ENCODE results near the gene MYBPC3.

- no peak for TF ChIP-seq CTCF (conservative IDR thresholded peaks at IDR 0.05 in 1 of 2, IDR thresholded peaks at IDR 0.05 in 1 of 2; ENCODE audit: low read depth in 1 of 2, low read length in 2 of 2)
- no peak for TF ChIP-seq EZH2 (IDR thresholded peaks at IDR 0.05; ENCODE audit: low read length, missing control alignments)
These were observed 23.1 kb upstream of the MYBPC3 start for GRCh38 chr11:47375546-47376085.
